ENCODE data around the gene SHISA6.

The SHISA6 gene

GRCh38 chr17:11353601-11354000 is 112.6 kb downstream of the SHISA6 start:
- DNase-seq (ENCODE audit: low spot score) = no peak

- DNase-seq (ENCODE audit: low spot score) = no peak
Measured at GRCh38 chr17:11356371-11356770, 115.4 kb downstream of the SHISA6 start.

- DNase-seq (ENCODE audit: low spot score) = no peak
Measured at GRCh38 chr17:11363565-11364117, 122.6 kb downstream of the SHISA6 start.

GRCh38 chr17:11366272-11366850 is 125.3 kb downstream of the SHISA6 start:
- no peak for DNase-seq (ENCODE audit: low spot score)

- no peak for DNase-seq (ENCODE audit: low spot score)
Measured at GRCh38 chr17:11369575-11369974, 128.6 kb downstream of the SHISA6 start.

GRCh38 chr17:11372692-11373091 is 131.7 kb downstream of the SHISA6 start:
- DNase-seq (ENCODE audit: low spot score) = no peak

GRCh38 chr17:11378506-11378905 is 137.5 kb downstream of the SHISA6 start:
- DNase-seq (ENCODE audit: low spot score) = no peak

GRCh38 chr17:11380761-11381160 is 139.7 kb downstream of the SHISA6 start:
- DNase-seq (ENCODE audit: low spot score) = no peak

GRCh38 chr17:11383157-11383556 is 142.1 kb downstream of the SHISA6 start:
- DNase-seq (ENCODE audit: low spot score) = no peak

GRCh38 chr17:11384131-11384530 is 143.1 kb downstream of the SHISA6 start:
- DNase-seq (ENCODE audit: low spot score) = no peak

GRCh38 chr17:11387610-11388009 is 146.6 kb downstream of the SHISA6 start:
- no peak for DNase-seq (ENCODE audit: low spot score)

- DNase-seq (ENCODE audit: low spot score) = no peak
Measured at GRCh38 chr17:11388054-11388453, 147.0 kb downstream of the SHISA6 start.

- no peak for DNase-seq (ENCODE audit: low spot score)
Measured at GRCh38 chr17:11389583-11389982, 148.6 kb downstream of the SHISA6 start.

- no peak for DNase-seq (ENCODE audit: low spot score)
Measured at GRCh38 chr17:11391134-11391533, 150.1 kb downstream of the SHISA6 start.

- no peak for DNase-seq (ENCODE audit: low spot score)
Measured at GRCh38 chr17:11404431-11405276, 163.6 kb downstream of the SHISA6 start.

GRCh38 chr17:11406716-11407115 is 165.7 kb downstream of the SHISA6 start:
- no peak for DNase-seq (ENCODE audit: low spot score)

GRCh38 chr17:11412654-11413053 is 171.6 kb downstream of the SHISA6 start:
- no peak for DNase-seq (ENCODE audit: low spot score)

GRCh38 chr17:11418342-11418741 is 177.3 kb downstream of the SHISA6 start:
- no peak for DNase-seq (ENCODE audit: low spot score)

- no peak for DNase-seq (ENCODE audit: low spot score)
Measured at GRCh38 chr17:11430751-11431150, 189.7 kb downstream of the SHISA6 start.

GRCh38 chr17:11438673-11439072 is 197.7 kb downstream of the SHISA6 start:
- no peak for DNase-seq (ENCODE audit: low spot score)

- DNase-seq (ENCODE audit: low spot score) = no peak
Measured at GRCh38 chr17:11441004-11441403, 200.0 kb downstream of the SHISA6 start.

- no peak for DNase-seq (ENCODE audit: low spot score)
Measured at GRCh38 chr17:11446316-11446715, 205.3 kb downstream of the SHISA6 start.

GRCh38 chr17:11454096-11454495 is 213.1 kb downstream of the SHISA6 start:
- DNase-seq (ENCODE audit: low spot score) = no peak

Data from COLO829 (cell line).